Measurements from ENCODE around the gene MEGF6.

MEGF6 gene

GRCh38 chr1:3650248-3651025, 39.1 kb upstream of the MEGF6 start:
- no peaks in the 10 kb centered on the region for H3K79me2 ChIP-seq
- no peaks in the 10 kb centered on the region for H3K9me3 ChIP-seq (ENCODE audit: control insufficient read depth, low read length)
- peak overlapping the region; percentile 71 for H3K4me2 ChIP-seq (ENCODE audit: low read length)
- no peaks in the 10 kb centered on the region for H3K36me3 ChIP-seq (ENCODE audit: control insufficient read depth, insufficient read depth, low read length)
- TF ChIP-seq CTCF (IDR thresholded peaks at IDR 0.05), result no peak
- H3K4me3 ChIP-seq (ENCODE audit: low read depth, low read length), result peak overlapping the region; percentile 68
- no peak overlapping the region for H3K9ac ChIP-seq
- H3K27me3 ChIP-seq (ENCODE audit: control insufficient read depth, insufficient read depth, low read length), result peaks cover 8% of the 10 kb centered on the region
- H3K4me1 ChIP-seq, result peaks cover 4% of the 10 kb centered on the region
- H2AFZ ChIP-seq, result peak overlapping the region; percentile 92
- no peak overlapping the region for H3K27ac ChIP-seq

- H3K27ac ChIP-seq, result no peak within 1 kb of the TSS
- peaks cover 8% of the 10 kb centered on the region for H3K27me3 ChIP-seq (ENCODE audit: control insufficient read depth, insufficient read depth, low read length)
- TF ChIP-seq CTCF (IDR thresholded peaks at IDR 0.05), result no peak
- peak within 1 kb of the TSS; percentile 92 for H2AFZ ChIP-seq
- H3K79me2 ChIP-seq, result no peaks in the 10 kb centered on the region
- no peaks in the 10 kb centered on the region for H3K9me3 ChIP-seq (ENCODE audit: control insufficient read depth, low read length)
- H3K4me1 ChIP-seq, result peaks cover 4% of the 10 kb centered on the region
- H3K9ac ChIP-seq, result peak within 1 kb of the TSS; percentile 28
- peak within 1 kb of the TSS; percentile 68 for H3K4me3 ChIP-seq (ENCODE audit: low read depth, low read length)
- peak within 1 kb of the TSS; percentile 71 for H3K4me2 ChIP-seq (ENCODE audit: low read length)
- no peaks in the 10 kb centered on the region for H3K36me3 ChIP-seq (ENCODE audit: control insufficient read depth, insufficient read depth, low read length)
Measured at GRCh38 chr1:3649342-3650247, 38.3 kb upstream of the MEGF6 start, which contains the start of gene WRAP73. Gene WRAP73 (minus strand): TSS chr1:3650103. CDS start chr1:3649999, 104 bp downstream.

GRCh38 chr1:3646596-3646995, 35.3 kb upstream of the MEGF6 start:
- peaks cover 4% of the 10 kb centered on the region for H3K4me1 ChIP-seq
- H3K9ac ChIP-seq, result no peak overlapping the region
- no peaks in the 10 kb centered on the region for H3K79me2 ChIP-seq
- no peak overlapping the region for H2AFZ ChIP-seq
- no peak for TF ChIP-seq CTCF (IDR thresholded peaks at IDR 0.05)
- peaks cover 2% of the 10 kb centered on the region for H3K27me3 ChIP-seq (ENCODE audit: control insufficient read depth, insufficient read depth, low read length)
- no peak overlapping the region for H3K27ac ChIP-seq
- no peaks in the 10 kb centered on the region for H3K36me3 ChIP-seq (ENCODE audit: control insufficient read depth, insufficient read depth, low read length)
- H3K4me2 ChIP-seq (ENCODE audit: low read length), result no peak overlapping the region
- no peaks in the 10 kb centered on the region for H3K9me3 ChIP-seq (ENCODE audit: control insufficient read depth, low read length)
- no peak overlapping the region for H3K4me3 ChIP-seq (ENCODE audit: low read depth, low read length)

DNA sequence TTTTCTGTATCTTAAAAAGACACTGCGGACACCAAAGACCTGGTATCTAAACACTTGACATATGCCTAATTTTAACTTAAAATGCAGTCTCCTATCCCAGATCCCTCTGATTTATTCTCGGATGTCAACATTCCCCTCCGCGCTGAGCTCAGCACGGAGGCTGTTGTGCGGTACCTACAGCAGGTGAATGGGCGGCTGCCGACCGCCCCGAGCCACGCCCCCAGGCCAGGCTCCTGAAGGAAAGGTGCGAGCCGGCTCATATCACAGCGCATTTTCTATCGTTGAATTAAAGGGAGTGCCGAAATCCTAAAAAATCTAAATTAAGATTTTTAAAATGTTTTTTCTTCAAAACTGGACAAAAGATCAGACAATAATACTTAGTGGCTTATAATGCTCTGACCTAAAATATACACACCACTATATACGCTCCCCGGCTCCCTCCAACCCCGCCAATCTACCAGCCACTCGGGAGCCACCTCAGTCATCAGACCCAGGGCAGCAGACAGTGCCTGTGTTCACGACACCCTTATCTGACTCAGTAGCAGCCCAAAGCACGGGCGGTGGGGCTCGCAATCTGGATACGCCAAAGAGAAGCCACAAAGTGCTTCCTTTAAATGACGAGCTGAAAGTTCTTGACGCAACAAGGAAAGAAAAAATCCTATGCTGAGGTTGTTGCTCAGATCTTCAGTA, 34.5 kb upstream of the MEGF6 start:
- Histone ChIP-seq H3K4me1 (peaks cover 4% of the 10 kb centered on the region), H3K9me3 (ENCODE audit: control insufficient read depth, low read length) (no peaks in the 10 kb centered on the region), H3K9ac (no peak overlapping the region), H3K27me3 (ENCODE audit: control insufficient read depth, insufficient read depth, low read length) (no peaks in the 10 kb centered on the region), H3K79me2 (no peaks in the 10 kb centered on the region), H3K27ac (no peak overlapping the region), H3K4me2 (ENCODE audit: low read length) (no peak overlapping the region), H2AFZ (no peak overlapping the region), H3K4me3 (ENCODE audit: low read depth, low read length) (no peak overlapping the region), H3K36me3 (ENCODE audit: control insufficient read depth, insufficient read depth, low read length) (no peaks in the 10 kb centered on the region)
- TF ChIP-seq CTCF (IDR thresholded peaks at IDR 0.05), result no peak

Measured in parathyroid adenoma (tissue), 2 donors.